ENCODE data around the gene OR4D6.

OR4D6 gene

DNA sequence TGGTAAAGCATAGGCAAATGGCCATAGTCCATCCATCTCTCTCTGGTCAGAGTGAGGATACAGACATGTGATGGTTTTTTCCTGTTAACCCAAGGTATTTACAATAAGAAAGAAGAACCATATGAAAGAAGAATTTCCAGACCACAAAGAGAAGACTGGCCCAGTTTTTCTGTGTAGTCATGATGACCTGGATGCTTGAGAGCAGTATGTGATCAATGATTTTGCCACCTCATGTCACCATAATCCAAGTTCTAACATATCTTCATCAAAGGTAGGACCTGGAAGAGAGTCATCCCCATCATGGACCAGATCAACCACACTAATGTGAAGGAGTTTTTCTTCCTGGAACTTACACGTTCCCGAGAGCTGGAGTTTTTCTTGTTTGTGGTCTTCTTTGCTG lies at the start of gene OR4D6:
TSS of gene OR4D6 (plus strand) at position 301 of the 400 bp plus-strand sequence. CDS start at position 301, 0 bp downstream.
- no peak for DNase-seq (ENCODE audit: low spot score)
- TF ChIP-seq, protein P1, sequence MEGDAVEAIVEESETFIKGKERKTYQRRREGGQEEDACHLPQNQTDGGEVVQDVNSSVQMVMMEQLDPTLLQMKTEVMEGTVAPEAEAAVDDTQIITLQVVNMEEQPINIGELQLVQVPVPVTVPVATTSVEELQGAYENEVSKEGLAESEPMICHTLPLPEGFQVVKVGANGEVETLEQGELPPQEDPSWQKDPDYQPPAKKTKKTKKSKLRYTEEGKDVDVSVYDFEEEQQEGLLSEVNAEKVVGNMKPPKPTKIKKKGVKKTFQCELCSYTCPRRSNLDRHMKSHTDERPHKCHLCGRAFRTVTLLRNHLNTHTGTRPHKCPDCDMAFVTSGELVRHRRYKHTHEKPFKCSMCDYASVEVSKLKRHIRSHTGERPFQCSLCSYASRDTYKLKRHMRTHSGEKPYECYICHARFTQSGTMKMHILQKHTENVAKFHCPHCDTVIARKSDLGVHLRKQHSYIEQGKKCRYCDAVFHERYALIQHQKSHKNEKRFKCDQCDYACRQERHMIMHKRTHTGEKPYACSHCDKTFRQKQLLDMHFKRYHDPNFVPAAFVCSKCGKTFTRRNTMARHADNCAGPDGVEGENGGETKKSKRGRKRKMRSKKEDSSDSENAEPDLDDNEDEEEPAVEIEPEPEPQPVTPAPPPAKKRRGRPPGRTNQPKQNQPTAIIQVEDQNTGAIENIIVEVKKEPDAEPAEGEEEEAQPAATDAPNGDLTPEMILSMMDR (IDR thresholded peaks at IDR 0.05): no peak

DNA sequence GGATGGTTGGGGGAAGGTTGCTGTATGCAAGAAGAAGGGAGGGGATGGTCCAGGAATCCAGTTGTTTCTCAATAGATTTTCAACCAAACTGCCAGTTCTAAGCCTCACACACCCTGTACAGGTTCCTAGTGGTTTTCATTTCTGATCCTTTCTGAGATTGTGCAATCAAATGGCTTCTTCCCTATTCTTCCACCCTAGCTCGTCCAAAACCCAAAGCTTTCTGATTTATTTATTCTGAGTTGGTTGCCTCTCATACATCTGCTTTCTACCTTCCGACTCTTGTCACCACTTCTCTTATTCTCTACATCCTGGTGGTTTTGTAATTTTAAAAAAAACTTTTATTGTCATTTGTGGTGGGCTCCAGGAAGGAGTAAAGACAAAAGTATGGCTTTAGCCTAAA lies 43.1 kb upstream of the OR4D6 start:
- TF ChIP-seq, protein P1 (IDR thresholded peaks at IDR 0.05): no peak
- no peak for DNase-seq (ENCODE audit: low spot score)
- no peak overlapping the region for H3K4me3 ChIP-seq
- H3K27ac ChIP-seq: no peak overlapping the region

More for the DNA sequence above, at the start of gene OR4D6:
- H3K4me3 ChIP-seq: no peak within 1 kb of the TSS
- H3K27ac ChIP-seq: no peak within 1 kb of the TSS

DNA sequence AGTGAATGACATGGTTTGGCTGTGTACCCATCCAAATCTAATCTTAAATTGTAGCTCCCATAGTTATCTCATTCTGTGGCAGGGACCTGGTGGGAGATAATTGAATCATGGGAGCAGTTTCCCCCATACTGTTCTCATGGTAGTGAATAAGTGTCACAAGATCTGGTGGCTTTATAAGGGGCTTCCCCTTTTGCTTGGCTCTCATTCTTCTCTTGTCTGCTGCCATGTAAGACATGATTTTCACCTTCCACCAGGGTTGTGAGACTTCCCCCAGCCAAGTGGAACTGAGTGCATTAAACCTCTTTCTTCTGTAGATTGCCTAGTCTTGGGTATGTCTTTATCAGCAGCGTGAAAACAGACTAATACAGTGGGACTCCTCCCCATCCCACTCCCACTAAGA lies 41.6 kb upstream of the OR4D6 start:
- TF ChIP-seq, protein P1 (IDR thresholded peaks at IDR 0.05): no peak
- no peak for DNase-seq (ENCODE audit: low spot score)
- Histone ChIP-seq H3K27ac (no peak overlapping the region), H3K4me3 (no peak overlapping the region)

DNA sequence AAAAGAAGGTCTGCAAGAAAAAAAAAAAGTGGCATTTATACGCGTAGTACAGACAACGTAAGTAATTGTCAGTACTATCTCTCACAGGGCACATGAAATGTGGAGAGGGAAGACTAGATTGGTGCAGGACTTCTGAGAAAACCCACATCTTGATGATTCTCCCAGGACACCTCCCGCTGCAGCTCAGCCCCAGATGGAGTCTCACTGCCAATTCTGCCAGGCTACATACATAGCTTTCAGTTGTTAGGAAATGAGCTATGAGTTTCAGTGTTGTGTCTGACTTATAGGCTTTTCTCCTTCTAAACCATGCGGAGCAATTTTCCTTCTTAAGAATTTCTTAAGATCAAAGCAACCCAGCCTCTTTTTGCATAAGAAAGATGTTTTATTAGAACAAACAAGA lies 40.1 kb upstream of the OR4D6 start:
- Histone ChIP-seq H3K27ac (no peak overlapping the region), H3K4me3 (no peak overlapping the region)
- no peak for DNase-seq (ENCODE audit: low spot score)
- TF ChIP-seq, protein P1 (IDR thresholded peaks at IDR 0.05): no peak

DNA sequence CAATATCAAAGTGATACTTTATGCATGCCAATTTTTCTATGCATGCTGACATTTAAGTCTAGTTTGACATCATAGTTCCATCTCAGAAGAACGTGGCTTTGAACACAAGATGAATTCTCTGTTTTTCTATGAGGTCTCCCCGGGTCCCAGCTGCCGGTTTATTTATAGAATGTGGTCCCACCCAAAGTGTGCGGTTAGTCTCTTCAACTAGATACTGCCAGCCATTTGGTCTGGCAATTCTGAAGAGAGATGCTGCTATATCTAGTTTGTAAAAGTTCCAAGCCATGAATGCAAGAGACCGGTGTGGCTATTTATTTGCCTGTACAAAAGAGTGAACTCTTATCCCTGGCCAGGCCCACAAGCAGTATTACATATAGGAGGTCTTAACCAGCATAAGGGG lies 39.7 kb upstream of the OR4D6 start:
- Histone ChIP-seq H3K4me3 (no peak overlapping the region), H3K27ac (no peak overlapping the region)
- DNase-seq (ENCODE audit: low spot score): no peak
- TF ChIP-seq, protein P1 (IDR thresholded peaks at IDR 0.05): no peak

DNA sequence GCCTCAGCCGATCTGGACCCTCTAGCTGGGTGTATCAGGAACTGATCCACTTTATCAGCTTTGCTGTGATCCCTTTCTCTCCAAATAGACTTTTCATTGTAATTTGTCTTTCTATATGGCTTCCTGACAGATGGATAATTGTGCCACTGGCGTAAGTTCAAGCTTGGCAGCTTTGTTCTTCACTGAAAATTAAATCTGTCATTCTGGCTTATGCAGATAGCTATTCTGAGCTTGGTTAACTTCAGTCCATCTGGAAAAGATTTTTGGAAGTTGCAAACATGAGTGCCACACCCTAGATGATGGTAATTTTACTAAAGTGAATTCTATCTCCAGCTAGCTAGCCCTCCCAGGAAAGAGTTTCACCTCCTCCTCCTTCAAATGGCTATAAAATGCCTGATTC lies 38.6 kb upstream of the OR4D6 start:
- Histone ChIP-seq H3K27ac (no peak overlapping the region), H3K4me3 (no peak overlapping the region)
- TF ChIP-seq, protein P1 (IDR thresholded peaks at IDR 0.05): no peak
- DNase-seq (ENCODE audit: low spot score): no peak

DNA sequence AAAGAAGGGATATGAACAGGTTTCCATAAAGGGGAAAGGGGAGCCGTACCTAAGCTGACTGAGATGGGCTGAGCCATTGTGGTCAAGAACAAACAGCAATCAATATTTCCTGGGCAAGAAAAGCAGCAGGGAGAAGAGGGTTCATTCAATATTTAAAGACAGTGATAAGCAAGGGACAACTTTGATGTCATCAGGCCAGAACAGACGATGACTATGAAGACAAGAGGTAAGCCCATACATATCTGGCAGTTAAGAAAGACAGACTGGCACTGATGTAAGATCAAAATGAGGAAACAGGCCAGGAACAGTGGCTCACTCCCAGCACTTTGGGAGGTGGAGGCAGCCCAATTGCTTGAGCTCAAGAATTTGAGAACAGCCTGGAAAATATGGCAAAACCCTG lies 32.9 kb upstream of the OR4D6 start:
- no peak for DNase-seq (ENCODE audit: low spot score)
- H3K27ac ChIP-seq: no peak overlapping the region
- TF ChIP-seq, protein P1 (IDR thresholded peaks at IDR 0.05): no peak
- H3K4me3 ChIP-seq: no peak overlapping the region

Data from coronary artery (tissue), 2 donors.